CD14-positive monocyte (primary cell): ENCODE results near the gene KRT13. TPM values are rescaled to one million over a fixed set of nuclear protein-coding genes. Genes with fewer than 3 reads are reported as not detected.

Experiments
- DNase-seq, 3 donors: peaks; one replicate each; pipeline ENCODE4 v3.0.0-alpha.2; 2011 to 2022
- H2AFZ ChIP-seq: 2 replicates; pipeline ENCODE4 v1.6.0; 2012; ENCODE audit warnings: mild to moderate bottlenecking, low read depth, low read length, inconsistent platforms; ENCODE audit not compliant: insufficient read depth, poor library complexity, severe bottlenecking
- H3K27ac ChIP-seq, 2 donors: 1 replicate in 1 of 2; 2 replicates in 1 of 2; pipeline ENCODE4 v1.5.1; 2012 to 2013; ENCODE audit warnings: low read length in 2 of 2, control low read depth in 1 of 2, inconsistent platforms in 1 of 2, low read depth in 1 of 2, mild to moderate bottlenecking in 1 of 2
- H3K27me3 ChIP-seq, 2 donors: one replicate each; pipeline versions ENCODE4 v1.6.0 to v1.6.1; 2011 to 2013; ENCODE audit warnings: low read length in 2 of 2; ENCODE audit not compliant: control insufficient read depth in 2 of 2, insufficient read depth in 2 of 2
- H3K36me3 ChIP-seq, 2 donors: replicated peaks in 1 of 2; 1 replicate in 1 of 2; 2 replicates in 1 of 2; pipeline versions ENCODE4 v1.5.1 to v1.6.1; 2012 to 2013; ENCODE audit warnings: low read length in 2 of 2, control low read depth in 1 of 2, inconsistent platforms in 1 of 2, mild to moderate bottlenecking in 1 of 2; ENCODE audit not compliant: insufficient read depth in 2 of 2, control insufficient read depth in 1 of 2
- H3K4me1 ChIP-seq, 2 donors: 1 replicate in 1 of 2; 2 replicates in 1 of 2; pipeline versions ENCODE4 v1.5.1 to v1.6.1; 2012 to 2013; ENCODE audit warnings: low read length in 2 of 2, control low read depth in 1 of 2, inconsistent platforms in 1 of 2, mild to moderate bottlenecking in 1 of 2, moderate library complexity in 1 of 2; ENCODE audit not compliant: insufficient read depth in 2 of 2, control insufficient read depth in 1 of 2
- H3K4me2 ChIP-seq: replicated peaks from 2 replicates; pipeline ENCODE3; 2012; ENCODE audit warnings: low read length, moderate library complexity, mild to moderate bottlenecking; ENCODE audit not compliant: poor library complexity, severe bottlenecking; ENCODE audit errors: extremely low read depth
- H3K4me3 ChIP-seq, 3 experiments: fragments of 200-600 bp in 1 of 3; sonication (generic) in 1 of 3; replicated peaks in 1 of 3; 1 replicate in 2 of 3; 2 replicates in 1 of 3; pipeline ENCODE4 v1.5.1; 2011 to 2013; ENCODE audit warnings: low read length in 3 of 3, mild to moderate bottlenecking in 3 of 3, control low read depth in 2 of 3, low read depth in 2 of 3, inconsistent platforms in 1 of 3, moderate library complexity in 1 of 3
- H3K79me2 ChIP-seq: 2 replicates; pipeline ENCODE4 v1.6.0; 2012; ENCODE audit warnings: mild to moderate bottlenecking, control low read depth, inconsistent platforms, low read length, moderate library complexity; ENCODE audit not compliant: insufficient read depth
- H3K9ac ChIP-seq: 2 replicates; pipeline ENCODE4 v1.6.0; 2017; ENCODE audit warnings: low read length, mild to moderate bottlenecking; ENCODE audit not compliant: insufficient read depth, poor library complexity, severe bottlenecking
- H3K9me3 ChIP-seq, 2 donors: replicated peaks in 1 of 2; 1 replicate in 1 of 2; 2 replicates in 1 of 2; pipeline versions ENCODE4 v1.5.1 to v1.6.1; 2012 to 2013; ENCODE audit warnings: low read length in 2 of 2, control low read depth in 1 of 2; ENCODE audit not compliant: control insufficient read depth in 1 of 2, insufficient read depth in 1 of 2
- H4K20me1 ChIP-seq: 2 replicates; pipeline ENCODE4 v1.6.0; 2012; ENCODE audit warnings: mild to moderate bottlenecking, low read length, control low read depth, moderate library complexity; ENCODE audit not compliant: insufficient read depth
- H3K27ac Mint-ChIP-seq, 7 donors: one replicate each; pipeline ENCODE4 v1.8.0; 2020; ENCODE audit warnings: mild to moderate bottlenecking in 7 of 7, mixed read lengths in 7 of 7, moderate library complexity in 6 of 7, inconsistent platforms in 2 of 7
- H3K27me3 Mint-ChIP-seq, 3 donors: one replicate each; pipeline ENCODE4 v1.8.0; 2021 to 2022; ENCODE audit warnings: low read depth in 3 of 3, mild to moderate bottlenecking in 3 of 3, mixed read lengths in 3 of 3, moderate library complexity in 3 of 3, inconsistent platforms in 1 of 3
- H3K36me3 Mint-ChIP-seq, 2 donors: one replicate each; pipeline ENCODE4 v1.8.0; 2020; ENCODE audit warnings: mixed read lengths in 2 of 2, inconsistent platforms in 1 of 2, mild to moderate bottlenecking in 1 of 2
- H3K4me1 Mint-ChIP-seq: one replicate; pipeline ENCODE4 v1.8.0; 2020; ENCODE audit warnings: mild to moderate bottlenecking, mixed read lengths
- H3K4me3 Mint-ChIP-seq, 2 donors: one replicate each; pipeline ENCODE4 v1.8.0; 2020; ENCODE audit warnings: mild to moderate bottlenecking in 2 of 2, mixed read lengths in 2 of 2, moderate library complexity in 1 of 2
- H3K9me3 Mint-ChIP-seq, 7 donors: one replicate each; pipeline ENCODE4 v1.8.0; 2020 to 2022; ENCODE audit warnings: mixed read lengths in 7 of 7, mild to moderate bottlenecking in 6 of 7, moderate library complexity in 6 of 7, inconsistent platforms in 2 of 7
- WGBS: methylation state at CpG from one replicate; pipeline ENCODE4 v1.1.5; 2013; ENCODE audit warnings: missing lambda C conversion rate; ENCODE audit not compliant: insufficient coverage; 5-methylcytosine and 5-hydroxymethylcytosine counted together
- intact Hi-C, 2 donors: fragments of 100-400 bp; cut with micrococcal nuclease; formaldehyde crosslinking; loops; one replicate each; pipeline versions ENCODE4 v1.15.0 to v1.15.1; 2023
- polyA plus RNA-seq, 3 donors: library from polyadenylated mRNA; depleted of rRNA in 1 of 3; unstranded in 2 of 3; stranded (reverse) in 1 of 3; fragments of 300-500 nt in 2 of 3; fragments of >200 nt in 1 of 3; fragmentation: Illumina TruSeq in 2 of 3; gene quantifications; 1 replicate in 2 of 3; 2 replicates in 1 of 3; pipeline ENCODE4 v1.2.3, GENCODE V29; 2012 to 2021
- TF ChIP-seq, protein P1 (sequence below): fragments of 200-600 bp; IDR thresholded peaks from one replicate; pipeline ENCODE4 v1.8.0; 2022; ENCODE audit warnings: antibody characterized with exemption, mild to moderate bottlenecking

Gene KRT13
- polyA plus RNA-seq, 3 donors: not detected

DNA sequence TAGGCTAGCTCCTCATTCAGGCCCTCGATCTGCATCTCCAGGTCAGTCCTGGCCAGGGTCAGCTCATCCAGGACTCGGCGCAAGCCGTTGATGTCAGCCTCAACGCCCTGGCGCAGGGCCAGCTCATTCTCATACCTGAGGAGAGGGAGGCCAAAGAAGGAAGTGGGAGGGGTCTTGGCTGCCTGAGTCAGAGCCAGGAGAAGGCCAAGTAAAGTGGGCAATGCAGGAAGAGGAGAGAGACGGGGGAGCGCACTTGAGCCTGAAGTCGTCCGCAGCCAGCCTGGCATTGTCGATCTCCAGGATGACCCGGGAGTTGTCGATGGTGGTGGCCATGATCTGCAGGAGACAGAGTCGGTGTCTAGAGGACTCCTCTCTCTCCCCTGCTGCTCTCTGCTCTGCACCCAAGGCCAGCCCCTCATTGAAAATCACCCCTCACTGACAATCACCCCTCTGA is 11.4 kb upstream of the KRT13 start:
- Histone ChIP-seq H3K9ac (no peak overlapping the region), H3K27ac (no peak overlapping the region), H4K20me1 (no peaks in the 10 kb centered on the region), H3K9me3 (no peaks in the 10 kb centered on the region), H3K4me1 (peaks cover 26 to 27% of the 10 kb centered on the region in 2 donors), H3K27me3 (no peaks in the 10 kb centered on the region), H3K36me3 (no peaks in the 10 kb centered on the region), H3K4me2 (no peak overlapping the region), H3K79me2 (no peaks in the 10 kb centered on the region), H2AFZ (no peak overlapping the region), H3K4me3 (no peak overlapping the region)
- intact Hi-C loops: no loop called here
- H3K36me3 Mint-ChIP-seq: no peaks in the 10 kb centered on the region
- no peak overlapping the region for H3K27ac Mint-ChIP-seq
- TF ChIP-seq, protein P1, sequence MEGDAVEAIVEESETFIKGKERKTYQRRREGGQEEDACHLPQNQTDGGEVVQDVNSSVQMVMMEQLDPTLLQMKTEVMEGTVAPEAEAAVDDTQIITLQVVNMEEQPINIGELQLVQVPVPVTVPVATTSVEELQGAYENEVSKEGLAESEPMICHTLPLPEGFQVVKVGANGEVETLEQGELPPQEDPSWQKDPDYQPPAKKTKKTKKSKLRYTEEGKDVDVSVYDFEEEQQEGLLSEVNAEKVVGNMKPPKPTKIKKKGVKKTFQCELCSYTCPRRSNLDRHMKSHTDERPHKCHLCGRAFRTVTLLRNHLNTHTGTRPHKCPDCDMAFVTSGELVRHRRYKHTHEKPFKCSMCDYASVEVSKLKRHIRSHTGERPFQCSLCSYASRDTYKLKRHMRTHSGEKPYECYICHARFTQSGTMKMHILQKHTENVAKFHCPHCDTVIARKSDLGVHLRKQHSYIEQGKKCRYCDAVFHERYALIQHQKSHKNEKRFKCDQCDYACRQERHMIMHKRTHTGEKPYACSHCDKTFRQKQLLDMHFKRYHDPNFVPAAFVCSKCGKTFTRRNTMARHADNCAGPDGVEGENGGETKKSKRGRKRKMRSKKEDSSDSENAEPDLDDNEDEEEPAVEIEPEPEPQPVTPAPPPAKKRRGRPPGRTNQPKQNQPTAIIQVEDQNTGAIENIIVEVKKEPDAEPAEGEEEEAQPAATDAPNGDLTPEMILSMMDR: no peak
- no peaks in the 10 kb centered on the region for H3K9me3 Mint-ChIP-seq
- no peak for DNase-seq
- peaks cover 24% of the 10 kb centered on the region for H3K4me1 Mint-ChIP-seq
- 92% methylated on average over 12 of the region's 14 CpGs for WGBS
- peaks cover 4 to 8% (median 8%) of the 10 kb centered on the region in 3 donors for H3K27me3 Mint-ChIP-seq
- no peak overlapping the region for H3K4me3 Mint-ChIP-seq

DNA sequence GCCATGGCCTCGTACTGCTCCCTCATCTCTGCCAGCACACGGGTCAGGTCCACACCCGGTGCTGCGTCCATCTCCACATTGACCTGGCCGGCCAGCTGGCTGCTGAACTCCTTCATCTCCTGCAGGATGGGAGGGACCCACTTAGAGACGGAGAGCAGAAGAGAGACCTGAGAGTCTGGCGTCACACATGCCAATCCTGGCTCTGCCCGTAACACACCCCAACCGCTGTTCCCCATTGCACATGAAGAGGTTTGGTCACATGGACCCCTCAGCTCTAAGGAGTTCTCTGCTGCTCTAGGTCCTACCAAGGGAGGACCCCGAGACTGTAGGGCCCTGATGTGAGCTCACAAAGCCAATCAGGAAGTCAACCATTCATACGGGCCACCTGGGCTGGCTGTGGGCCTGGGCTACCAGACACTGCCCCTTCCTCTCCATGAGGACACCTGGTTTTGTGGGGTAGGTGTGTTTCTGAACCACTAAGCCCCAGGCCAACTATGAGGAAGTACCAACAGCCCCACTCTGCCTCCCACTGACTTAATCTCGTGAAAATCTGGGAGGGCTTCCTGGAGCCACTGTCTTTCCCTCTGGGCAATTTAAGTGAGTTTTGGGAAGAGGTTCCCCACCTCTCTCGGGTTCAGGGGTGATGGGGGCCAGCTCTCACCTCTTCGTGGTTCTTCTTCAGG is 10.9 kb upstream of the KRT13 start:
- H3K27me3 ChIP-seq: no peaks in the 10 kb centered on the region
- Mint-ChIP-seq H3K27me3 (peaks cover 4 to 8% (median 8%) of the 10 kb centered on the region in 3 donors), H3K9me3 (no peaks in the 10 kb centered on the region), H3K27ac (no peak overlapping the region), H3K36me3 (no peaks in the 10 kb centered on the region), H3K4me1 (peaks cover 18% of the 10 kb centered on the region), H3K4me3 (no peak overlapping the region)
- no peaks in the 10 kb centered on the region for H3K79me2 ChIP-seq
- H2AFZ ChIP-seq: no peak overlapping the region
- H3K4me2 ChIP-seq: no peak overlapping the region
- no peak overlapping the region for H3K9ac ChIP-seq
- DNase-seq: no peak
- H4K20me1 ChIP-seq: no peaks in the 10 kb centered on the region
- 88% methylated on average over 11 of the region's 14 CpGs for WGBS
- intact Hi-C loops: no loop called here
- TF ChIP-seq, protein P1: no peak
- H3K27ac ChIP-seq: no peak overlapping the region
- H3K9me3 ChIP-seq: no peaks in the 10 kb centered on the region
- H3K4me1 ChIP-seq: peaks cover 21 to 23% of the 10 kb centered on the region in 2 donors
- H3K36me3 ChIP-seq: no peaks in the 10 kb centered on the region
- H3K4me3 ChIP-seq: no peak overlapping the region
